Measurements from ENCODE around the gene CH25H. TPM values are rescaled to one million over a fixed set of nuclear protein-coding genes. Genes with fewer than 3 reads are reported as not detected.

The CH25H gene
- total RNA-seq, 1 donor from 2014 or later: 3.6 TPM

- no peak for DNase-seq (ENCODE audit: low spot score)
Measured at GRCh38 chr10:89158446-89158845, 48.7 kb downstream of the CH25H start.

DNA sequence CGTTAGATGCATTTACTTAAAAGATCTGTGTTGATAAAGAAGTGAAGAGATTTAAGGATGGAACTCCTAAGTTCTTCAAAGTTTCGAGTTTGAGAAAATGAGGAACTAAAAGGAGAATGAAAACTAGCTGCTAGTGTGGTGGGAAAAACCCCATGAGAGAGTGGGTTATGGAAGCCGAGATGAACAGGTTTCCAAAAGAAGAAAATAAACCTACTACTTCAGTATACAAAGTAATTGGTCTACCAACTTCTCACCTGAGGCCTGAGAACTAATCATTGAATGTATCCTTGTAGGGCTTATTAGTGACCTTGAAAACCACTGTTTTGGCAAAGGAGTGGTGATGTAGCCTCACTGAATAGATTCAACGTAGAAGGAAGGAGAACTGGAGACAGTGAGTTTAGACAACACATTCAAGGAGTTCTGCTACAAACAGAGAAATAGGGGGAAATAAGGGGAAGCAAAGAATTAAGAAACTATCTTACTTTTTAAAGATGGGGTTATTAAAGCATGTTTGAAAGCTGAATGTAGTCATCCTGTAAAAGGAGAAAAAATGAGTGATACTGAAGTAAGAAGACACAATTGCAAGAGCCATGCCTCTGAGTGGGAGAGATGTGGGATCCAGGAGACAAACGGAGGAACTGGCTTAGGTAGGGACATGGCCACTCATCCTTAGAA lies 50.8 kb downstream of the CH25H start:
- DNase-seq (ENCODE audit: low spot score): no peak

Other genes with a start within 250 kb of the CH25H start
- gene FAS, start 216.5 kb downstream of the CH25H start, total RNA-seq: 34.7 TPM
- gene LIPA, start 44.5 kb upstream of the CH25H start, total RNA-seq: 55.7 TPM
- 4.0 TPM for gene IFIT2, start 94.7 kb upstream of the CH25H start, total RNA-seq
- gene IFIT3, start 120.7 kb upstream of the CH25H start, total RNA-seq: 10.2 TPM
- not detected for gene IFIT1B, start 170.7 kb upstream of the CH25H start, total RNA-seq
- 4.1 TPM for gene IFIT1, start 185.3 kb upstream of the CH25H start, total RNA-seq
- gene IFIT5, start 207.3 kb upstream of the CH25H start, total RNA-seq: 17.4 TPM